ENCODE measurements around the gene NKX2-2.

Gene NKX2-2

DNA sequence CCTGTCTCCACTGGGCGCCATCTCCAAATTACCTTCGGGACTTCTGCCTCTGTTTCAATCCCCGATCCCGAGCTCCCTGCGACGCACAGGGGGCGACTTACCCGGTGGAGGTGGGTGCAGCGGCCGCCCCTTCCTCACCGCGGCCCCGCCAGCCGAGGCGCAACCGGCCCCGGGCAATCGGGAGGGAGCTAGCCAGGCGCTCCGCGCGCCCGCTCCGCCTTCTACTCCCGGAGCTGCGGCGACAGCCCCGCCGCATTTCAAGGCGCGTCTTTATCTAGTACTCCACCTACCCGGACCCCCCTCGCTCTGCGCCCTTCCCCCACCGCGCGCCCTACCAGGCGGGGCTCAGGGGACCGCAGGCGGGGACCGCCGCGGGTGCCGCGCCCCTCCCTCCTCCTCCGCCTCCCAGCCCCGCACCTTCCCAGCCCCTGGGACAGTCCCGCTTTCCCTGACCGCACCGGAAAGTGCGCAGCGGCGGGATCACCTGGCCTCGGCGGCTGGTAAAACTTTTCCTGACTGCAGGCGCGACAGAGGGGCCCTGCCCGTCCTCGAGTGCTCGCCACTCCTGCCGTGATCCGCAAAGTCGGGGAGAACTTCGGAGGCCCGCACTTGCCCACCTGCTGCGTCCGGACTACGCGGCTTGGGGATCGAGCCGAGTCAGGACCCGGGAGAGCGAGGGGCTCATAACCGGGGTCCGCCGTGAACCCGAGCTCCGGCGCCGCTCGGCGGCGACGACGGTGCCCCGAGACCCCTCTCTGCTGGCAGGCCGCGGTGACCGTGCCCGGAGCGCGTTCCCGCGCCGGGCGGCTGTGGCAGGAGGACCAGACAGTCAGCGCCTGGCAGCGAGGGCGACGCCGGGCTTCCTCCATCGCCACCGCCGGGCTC is 8.0 kb upstream of the NKX2-2 start:
- no peak for DNase-seq

DNA sequence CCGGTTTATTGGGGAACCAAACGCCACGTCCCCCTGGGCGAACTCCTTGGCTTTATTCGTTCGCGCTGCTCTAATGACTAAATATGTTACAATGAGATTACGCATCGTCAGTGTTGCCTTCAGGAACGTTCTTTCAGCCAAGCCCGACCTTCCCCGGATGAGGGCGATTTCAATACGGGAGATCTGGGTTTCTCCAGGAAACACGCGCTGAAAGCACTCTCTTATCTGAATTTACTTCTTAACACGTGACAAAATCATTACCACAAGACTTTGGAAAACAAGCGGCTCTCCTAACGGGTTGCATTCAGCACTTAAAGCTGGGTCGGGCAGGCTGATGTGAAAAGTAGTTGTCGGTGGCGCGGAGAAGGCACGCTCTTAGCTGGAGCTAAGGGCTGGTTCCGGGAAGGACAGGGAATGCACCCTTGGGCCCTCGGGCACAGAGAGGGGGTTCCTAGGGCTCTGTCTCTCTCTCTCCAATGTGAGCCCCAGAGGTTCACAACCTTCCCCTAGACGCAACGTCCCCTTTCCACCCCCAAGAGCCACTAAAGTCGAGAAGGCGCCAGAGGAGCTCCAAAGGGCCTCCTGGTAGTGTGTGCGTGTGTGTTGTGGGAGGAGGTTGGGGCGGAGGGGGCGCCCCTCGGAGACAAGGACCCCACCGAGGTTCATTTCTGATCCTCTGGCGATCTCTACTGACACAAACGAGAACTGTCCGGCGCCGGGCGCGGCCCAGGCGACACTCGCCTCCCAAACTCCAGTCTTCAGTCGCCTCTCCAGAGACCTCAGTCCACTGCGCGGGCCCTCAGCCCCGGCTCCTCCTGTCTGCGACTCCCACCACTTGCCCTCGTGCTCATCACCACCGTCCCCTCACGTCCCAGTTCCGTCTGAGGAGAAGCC is 7.1 kb upstream of the NKX2-2 start:
- no peak for DNase-seq

DNA sequence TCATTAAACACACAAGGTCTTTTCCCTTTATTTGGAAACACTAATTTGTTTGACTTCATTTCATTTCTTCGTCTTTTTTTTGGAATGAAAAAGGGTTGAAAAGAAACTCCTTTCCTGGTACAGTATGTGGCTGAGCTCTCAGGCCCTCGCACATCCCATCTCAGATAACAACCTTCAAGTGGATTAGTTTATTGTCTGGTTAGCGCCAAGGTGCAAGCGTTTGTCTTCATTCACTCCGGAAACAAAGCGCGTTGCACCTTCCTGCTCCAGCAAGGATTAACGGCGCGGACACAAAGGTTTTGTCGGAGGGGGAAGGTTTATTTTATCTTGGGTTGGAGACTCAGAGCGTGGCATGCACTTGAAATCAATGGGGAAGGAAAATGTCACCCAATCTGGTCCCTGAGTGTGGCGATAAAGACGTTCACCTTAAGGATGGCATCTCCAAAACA is 5.3 kb upstream of the NKX2-2 start:
- DNase-seq, result no peak

DNA sequence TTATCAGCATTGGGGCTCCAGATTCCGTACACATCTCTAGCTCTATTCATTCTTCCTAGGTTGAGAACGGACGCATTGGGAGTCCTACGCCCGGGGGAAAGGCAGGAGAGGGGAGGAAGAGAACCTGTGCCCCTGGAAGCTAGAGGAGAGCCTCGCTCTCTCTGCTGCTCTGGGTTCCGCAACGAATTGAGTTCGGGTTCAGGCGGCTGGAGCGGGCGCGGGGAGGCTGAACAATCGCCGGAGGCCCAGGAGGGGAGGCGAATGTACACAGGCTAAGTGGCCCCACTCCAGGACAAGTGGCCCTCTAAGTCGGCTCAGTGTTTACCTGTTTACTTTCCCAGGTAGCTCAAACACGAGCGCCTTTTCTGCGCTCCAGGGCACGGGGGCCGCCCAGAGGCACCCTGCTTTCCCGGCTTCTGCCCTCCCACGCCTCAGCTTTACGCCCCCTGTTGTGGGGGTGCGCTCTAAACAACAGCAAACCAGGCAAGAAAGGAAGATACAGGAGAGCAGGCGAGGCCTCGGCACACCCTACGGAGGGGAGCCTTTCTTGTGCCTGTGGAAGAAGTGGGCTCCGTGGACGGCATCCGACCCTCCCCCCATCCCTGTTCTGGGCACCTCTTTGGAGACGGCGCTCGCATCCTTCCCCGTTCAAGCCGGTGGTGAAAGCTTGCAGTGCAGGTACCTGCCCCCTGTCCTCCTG is 4.6 kb upstream of the NKX2-2 start:
- DNase-seq, result no peak

DNA sequence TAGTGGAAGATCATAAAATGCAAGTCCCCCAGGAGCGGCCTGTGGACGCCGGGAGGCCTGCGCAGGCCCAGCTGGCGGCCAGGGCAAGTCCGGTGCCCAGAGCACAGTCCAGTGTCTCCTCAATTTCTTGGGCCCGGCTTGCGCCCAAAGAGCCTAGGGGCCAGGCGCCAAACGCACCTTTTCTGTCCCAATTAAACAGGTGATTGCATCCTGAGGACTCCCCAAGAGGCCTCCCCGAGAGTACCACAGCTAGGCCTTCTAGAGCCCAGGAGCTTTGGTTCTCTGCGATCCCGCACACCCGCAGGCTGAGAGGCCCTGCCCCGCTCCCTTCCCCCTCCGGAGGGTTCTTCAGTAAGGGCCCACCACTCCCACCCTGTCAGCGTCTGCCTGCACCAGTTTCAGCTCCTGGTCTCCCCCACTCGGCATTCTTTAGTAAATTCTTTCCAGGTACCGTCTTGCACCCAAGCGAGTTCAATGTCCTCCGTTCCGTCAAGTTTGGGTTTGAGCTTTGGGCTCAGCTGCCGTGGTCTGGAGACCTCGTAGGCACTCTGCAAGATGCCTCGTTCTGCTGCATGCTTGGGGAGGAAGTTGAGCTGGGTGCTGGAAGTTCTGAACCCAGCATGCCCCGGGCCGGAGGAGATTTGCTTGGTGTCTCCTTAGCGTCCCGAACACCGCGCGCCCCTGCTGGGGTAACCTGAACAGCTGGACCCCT is 3.9 kb upstream of the NKX2-2 start:
- DNase-seq, result no peak

DNA sequence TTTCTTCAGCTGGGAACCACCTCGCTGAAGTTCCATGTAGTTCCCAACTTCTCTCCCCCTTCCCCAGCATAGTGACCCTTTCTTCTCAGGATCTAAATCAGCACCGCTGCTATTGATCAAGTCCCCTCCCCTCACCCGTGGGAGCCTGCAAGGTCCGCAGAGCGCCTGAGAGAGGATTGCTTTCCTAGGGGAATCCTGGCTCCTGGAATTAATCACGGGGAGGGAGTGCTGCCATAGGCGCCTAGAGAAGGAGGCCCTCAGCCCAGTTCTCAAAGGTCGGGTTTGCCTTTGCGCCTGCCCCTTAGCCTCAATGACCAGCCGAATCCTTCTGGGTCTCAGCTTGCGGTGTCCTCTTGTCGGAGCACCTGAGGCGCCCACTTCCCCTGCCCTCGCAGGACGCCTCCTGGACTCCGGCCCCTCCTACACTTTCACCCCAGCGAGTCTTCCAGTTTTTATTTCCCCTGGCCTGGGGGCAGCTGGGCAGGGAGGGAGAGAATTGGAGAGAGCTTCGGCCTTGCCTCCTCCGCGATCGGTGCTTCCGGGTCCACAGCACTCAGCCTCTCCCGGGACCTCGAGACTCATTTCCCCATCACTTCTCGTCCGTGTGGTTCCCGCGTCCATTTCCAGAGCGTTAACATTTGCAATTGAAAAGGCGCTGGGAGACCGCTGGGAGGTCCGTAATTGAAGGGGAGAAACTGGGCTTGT is 3.1 kb upstream of the NKX2-2 start:
- no peak for DNase-seq

DNA sequence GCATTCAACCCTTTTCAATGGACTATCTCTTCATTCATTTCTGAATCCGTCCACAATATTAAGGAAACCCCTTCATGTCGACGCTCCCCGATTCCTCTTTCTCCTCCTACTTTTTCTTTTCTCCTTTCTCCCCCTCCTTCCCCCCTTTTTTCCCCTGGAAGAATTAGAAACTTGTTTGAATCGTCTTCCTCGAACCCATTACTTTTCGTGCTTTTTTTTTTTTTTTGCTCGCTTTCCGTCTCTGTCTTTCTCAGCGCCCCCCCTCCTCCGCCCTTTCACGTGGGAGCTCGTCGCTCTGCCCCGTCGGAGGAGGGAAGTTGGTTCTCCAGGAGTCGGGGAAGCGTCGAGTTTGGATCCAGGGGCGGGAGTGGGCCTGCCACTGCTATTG is 2.3 kb upstream of the NKX2-2 start:
- DNase-seq, result no peak

DNA sequence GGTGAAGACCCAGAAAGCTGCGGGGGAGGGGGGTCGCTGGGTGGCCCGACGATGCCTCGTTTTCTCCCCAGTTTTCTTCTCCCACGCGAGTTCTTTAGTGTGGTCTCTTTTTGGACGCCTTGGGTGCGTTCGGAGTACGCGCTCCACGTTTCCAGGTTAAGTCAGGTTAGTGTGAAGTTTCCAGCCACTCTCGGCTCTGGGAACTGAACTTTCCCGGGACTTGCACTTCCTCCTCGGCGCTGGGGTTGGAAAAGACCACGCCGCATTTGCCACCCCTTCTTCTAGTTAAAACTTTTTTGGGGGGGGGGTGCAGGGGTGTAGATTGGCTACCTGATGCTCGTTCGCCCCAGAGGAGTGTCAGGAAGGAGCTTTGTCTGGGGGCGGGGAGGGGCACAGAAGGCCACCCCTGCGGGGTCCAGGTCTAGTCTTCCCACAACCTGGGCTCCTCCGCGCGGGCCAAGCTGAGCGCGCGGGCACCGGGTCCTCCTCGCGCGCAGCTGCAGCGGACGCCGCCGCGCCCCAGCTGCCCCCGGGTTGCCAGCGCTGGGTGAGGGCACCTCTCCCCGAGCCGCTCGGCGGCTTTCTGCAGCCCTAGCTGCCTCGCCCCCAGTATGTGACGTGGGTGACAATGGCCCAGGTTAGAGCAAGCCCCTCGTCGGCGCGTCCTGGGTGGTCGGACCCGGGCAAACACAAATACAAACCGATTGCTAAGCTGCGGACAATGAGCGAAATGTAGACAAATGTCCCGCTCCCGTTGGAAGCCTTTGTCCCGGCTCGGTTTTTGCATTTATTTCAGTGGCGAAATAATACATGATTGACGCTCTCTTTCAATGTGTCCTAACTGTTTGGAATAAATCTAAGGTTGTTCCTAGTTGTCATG is 1.7 kb upstream of the NKX2-2 start:
- DNase-seq, result no peak

DNA sequence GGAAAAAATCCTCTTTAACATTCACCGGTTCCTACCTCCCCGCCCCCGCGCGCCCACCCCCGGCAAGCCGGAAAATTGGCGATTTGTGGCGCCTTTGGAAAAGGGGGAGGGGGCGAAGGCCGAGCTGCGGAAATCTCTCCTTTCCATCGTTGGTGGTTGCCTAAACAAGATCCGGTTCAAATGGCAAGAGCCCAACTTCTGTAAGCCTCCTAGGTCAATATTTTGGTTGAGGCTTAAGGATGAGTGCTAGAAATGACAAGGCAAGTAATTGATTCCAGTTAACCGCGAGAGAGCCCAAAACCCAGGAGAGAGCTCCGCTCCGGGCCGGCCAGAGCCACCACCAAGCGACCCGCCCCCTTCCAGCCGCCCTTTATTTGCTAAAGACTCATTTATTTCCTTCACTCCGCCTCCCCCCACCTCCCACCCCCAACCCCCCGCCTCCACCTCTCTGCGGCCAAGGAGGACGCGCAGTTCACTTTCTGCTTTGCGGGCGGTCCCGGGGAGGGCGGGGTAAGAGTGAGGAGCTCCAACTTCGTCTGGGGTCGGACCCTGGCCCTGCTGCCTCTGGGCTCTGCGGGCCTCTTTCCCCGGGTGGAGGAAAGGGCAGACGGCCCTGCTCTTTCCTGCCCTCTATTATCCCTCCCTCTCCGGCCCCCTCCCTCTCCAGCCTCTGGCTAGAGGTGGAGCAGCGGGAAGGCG is 838 bp upstream of the NKX2-2 start:
- no peak for DNase-seq

DNA sequence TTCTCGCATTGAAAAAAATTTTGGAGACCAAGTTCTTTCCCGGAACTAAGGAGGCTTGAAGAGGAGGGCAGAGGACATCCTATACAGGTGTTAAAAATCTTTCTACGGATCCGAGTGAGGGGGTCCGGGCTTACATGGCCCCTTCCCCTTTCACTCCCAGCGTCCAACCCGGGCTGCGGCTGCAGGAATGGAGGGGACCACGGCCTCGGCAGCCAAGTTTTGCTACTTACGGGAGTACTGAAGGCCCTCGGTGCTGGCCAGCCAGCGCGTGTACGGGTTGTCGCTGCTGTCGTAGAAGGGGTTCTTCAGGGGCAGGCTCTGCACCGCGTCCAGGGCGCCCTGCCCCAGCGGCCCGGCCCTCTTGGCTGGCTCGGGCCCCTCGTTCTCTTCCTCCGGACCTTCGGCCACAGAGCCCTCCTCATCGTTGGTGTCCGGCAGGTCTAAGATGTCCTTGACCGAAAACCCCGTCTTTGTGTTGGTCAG is 642 bp downstream of the NKX2-2 start:
- no peak for DNase-seq

DNA sequence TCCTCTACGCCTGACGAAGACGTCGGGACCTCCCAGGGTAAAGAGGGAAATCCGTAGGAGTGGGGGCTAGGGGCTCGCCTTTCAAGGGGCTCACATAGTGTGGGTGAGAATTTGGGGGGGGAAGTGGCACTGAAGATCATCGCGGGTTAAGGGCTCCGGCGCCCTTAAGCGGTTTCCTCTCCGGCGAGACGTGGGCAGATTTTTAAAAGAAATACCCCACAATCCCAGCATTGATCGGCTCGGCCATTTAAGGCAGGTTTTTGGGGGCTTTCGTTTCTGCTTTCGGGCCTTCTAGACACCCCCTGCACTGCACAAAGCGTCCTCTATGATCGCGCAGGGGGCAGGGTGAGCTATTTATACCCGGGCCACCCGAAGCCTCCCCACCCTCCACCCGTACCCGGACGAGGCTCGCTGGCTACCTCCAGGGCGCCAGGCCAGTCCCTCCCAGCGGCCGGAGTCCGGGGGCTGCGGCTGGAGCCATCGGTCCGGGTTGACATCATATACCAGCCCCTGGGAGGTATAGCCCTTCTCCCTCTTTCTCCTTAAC is 1.2 kb downstream of the NKX2-2 start:
- no peak for DNase-seq

DNA sequence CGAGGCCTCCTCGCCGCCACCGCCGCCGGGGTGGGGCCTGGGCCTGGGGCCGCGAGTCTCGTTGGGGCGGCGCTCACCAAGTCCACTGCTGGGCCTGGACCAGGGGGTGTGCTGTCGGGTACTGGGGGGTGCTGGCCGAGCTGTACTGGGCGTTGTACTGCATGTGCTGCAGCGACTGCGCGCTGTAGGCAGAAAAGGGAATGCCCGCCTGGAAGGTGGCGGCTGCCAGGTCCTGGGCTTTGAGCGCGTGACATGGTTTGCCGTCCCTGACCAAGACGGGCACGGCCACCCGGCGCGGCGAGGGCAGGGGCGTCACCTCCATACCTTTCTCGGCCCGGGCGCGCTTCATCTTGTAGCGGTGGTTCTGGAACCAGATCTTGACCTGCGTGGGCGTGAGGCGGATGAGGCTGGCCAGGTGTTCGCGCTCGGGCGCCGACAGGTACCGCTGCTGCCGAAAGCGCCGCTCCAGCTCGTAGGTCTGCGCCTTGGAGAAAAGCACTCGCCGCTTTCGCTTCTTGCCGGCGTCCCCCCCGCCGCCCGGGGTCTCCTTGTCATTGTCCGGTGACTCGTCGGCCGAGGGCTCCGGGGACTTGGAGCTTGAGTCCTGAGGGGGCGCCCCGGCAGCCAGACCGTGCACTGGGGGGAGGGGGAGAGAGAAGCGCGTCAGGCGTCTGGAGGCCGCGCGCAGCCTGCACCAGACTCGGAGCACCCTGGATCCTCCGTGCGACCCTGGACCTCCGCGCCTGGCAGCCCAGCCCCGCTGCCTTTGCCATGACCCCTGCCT is 1.8 kb downstream of the NKX2-2 start:
- no peak for DNase-seq

DNA sequence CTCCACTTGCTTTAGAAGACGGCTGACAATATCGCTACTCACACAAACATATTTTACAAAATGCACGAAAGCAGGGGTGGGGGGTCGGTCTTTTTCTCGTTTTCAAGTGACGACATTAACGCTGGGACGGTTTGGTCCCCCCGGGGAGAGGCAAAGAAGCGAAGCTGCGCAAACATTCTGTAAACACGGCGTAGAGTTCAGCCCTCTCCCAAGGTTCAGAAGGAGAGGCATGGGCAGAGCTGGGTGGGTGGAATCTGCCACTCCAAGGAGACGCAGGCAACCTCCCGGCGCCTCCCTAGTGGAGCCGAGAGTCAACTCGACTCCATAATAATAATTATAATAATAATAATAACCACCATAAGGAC is 2.4 kb downstream of the NKX2-2 start:
- no peak for DNase-seq

DNA sequence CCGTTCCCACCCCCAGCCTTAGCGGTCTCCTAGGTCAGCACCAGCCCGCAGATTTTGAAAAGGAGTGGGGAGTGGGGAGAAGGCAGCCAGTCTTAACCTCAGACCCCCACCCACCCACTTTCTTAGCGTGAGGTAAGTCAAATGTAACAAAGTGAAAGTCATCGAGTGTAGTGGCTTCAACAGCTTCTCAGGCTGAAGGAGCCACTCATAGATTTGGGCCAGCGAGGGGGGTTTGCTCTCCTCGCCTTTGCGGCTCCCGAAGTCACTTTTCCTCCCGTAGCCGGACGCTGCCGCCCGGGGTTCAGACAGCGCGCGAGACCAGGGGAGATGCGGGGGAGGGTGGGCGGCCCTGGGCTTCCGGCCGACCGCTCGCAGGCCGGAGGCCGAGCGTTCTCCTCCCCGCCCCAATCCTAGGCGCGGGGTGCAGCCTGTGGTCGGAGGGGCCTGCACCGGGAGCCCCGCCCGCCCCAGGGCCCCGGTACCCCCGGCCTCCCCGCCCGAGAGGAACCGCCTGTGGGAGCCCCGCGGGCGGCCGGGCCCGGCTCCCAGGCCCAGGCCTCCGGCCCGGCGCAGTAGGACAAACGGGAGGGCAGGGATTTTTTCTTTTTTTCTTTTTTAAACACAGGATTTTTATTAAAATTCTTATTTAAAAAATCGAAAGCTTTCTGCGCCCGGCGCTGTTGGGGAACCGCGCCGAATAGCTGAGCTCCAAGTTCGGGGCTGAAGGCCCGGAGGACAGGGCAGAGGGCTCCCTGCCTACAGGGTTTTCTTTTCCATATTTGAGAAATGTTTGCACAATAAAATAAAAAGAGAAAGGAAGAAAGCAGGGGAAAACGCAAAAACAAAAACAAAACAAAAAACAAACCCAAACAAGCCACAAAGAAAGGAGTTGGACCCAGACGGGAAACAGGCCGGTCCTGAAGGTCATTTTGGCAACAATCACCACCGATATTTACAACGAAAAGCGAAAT is 3.2 kb downstream of the NKX2-2 start:
- no peak for DNase-seq

DNA sequence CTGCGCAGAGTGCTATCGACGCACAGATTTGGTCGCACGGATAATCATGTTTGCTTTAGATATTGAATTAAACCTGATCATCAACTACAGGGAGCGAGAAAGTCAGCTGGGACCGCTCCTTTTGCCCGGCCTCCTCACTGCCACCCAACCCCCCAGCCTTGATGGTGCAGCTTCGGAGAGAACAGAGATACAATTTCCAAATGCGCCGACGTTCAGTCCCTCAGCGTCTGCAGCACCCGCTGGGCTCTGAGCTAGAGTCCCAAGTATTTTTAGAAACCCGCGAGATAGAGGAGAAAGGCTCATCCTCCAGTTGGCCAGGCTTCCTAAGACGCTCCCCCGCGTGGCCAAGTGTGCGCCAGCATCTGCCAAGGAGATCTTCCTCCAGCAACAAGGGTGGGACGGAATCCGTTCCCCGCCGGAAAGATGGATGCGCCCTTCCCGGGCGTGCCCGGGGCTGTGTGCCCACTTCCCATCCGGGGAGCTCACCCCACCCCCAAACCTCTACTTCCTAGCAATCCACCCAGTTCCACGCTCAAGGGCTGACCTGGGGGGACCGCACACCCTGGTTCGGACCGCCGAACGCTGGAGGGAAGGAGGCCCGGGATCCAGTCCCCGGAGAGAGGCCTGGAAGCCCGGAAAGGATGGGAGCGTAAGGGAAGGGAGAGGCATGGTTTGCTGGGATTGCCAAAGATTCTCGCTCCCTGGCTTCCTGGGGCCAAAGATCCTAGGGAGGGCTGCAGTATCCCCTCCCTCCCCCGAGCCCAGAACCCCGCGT is 4.1 kb downstream of the NKX2-2 start:
- no peak for DNase-seq

DNA sequence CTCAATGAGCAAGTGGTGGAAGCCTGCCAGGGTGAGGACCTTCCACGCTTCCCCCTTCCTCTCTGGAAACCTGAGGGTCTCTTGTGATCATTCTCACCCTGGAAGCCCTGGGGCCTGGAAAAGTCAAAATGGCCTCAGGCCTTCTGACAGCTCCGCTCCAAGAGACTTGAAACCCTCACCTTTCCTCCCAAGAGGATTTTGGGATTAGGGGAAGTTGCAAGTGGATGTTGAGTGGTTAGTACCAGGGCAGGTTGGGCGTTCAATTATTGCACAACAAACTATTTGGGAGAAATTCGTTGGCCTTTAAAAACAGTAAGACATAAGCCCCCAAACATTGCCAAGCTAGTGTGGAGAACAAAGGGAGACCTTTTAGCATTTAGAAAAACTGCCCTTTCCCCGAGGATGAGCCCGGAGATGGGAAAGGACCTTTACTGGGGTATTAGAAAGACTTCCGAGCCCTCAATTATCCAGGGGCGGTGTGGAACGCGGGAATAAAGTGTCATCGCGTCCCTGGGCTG is 4.7 kb downstream of the NKX2-2 start:
- no peak for DNase-seq

Measured in activated gamma-delta T cell treated with Interleukin-2 at 50 U/mL for 16 hours (primary cell).